Keratinocyte (primary cell): ENCODE data around the gene ZDHHC1.

ENCODE experiments used
- EZH2 ChIP-seq: IDR thresholded peaks from one replicate; pipeline ENCODE4 v1.6.1; 2012; ENCODE audit warnings: inconsistent platforms, mild to moderate bottlenecking, low read length, moderate library complexity
- TF ChIP-seq, protein P1 (sequence below), 3 experiments: IDR thresholded peaks in 1 of 3; conservative IDR thresholded peaks in 1 of 3; optimal IDR thresholded peaks in 1 of 3; 2 replicates in 2 of 3; 3 replicates in 1 of 3; pipeline versions ENCODE3 to v1.5.1; 2011; ENCODE audit warnings: low read length in 3 of 3, mild to moderate bottlenecking in 3 of 3, moderate library complexity in 2 of 3, control low read depth in 1 of 3, inconsistent platforms in 1 of 3; ENCODE audit not compliant: insufficient read depth in 2 of 3; ENCODE audit errors: extremely low read depth in 1 of 3

- TF ChIP-seq, protein P1, sequence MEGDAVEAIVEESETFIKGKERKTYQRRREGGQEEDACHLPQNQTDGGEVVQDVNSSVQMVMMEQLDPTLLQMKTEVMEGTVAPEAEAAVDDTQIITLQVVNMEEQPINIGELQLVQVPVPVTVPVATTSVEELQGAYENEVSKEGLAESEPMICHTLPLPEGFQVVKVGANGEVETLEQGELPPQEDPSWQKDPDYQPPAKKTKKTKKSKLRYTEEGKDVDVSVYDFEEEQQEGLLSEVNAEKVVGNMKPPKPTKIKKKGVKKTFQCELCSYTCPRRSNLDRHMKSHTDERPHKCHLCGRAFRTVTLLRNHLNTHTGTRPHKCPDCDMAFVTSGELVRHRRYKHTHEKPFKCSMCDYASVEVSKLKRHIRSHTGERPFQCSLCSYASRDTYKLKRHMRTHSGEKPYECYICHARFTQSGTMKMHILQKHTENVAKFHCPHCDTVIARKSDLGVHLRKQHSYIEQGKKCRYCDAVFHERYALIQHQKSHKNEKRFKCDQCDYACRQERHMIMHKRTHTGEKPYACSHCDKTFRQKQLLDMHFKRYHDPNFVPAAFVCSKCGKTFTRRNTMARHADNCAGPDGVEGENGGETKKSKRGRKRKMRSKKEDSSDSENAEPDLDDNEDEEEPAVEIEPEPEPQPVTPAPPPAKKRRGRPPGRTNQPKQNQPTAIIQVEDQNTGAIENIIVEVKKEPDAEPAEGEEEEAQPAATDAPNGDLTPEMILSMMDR (optimal IDR thresholded peaks at IDR 0.05 in 1 of 3, IDR thresholded peaks at IDR 0.05 in 1 of 3, conservative IDR thresholded peaks at IDR 0.05 in 1 of 3; ENCODE audit: extremely low read depth in 1 of 3, insufficient read depth in 2 of 3, low read length in 3 of 3): no peak
- TF ChIP-seq EZH2: no peak
These were observed 4.9 kb downstream of the ZDHHC1 start for GRCh38 chr16:67411339-67411738.
